Stimulated activated CD4-positive, alpha-beta T cell treated with anti-CD3 and anti-CD28 coated beads, TNF-alpha, amount 100 ng/mL, for 4 hours (primary cell): ENCODE data around the gene ADRB1.

Experiments
- DNase-seq, 3 experiments: peaks; one replicate each; pipeline ENCODE4 v3.0.0-alpha.2; 2020; ENCODE audit warnings: low read depth in 3 of 3

The ADRB1 gene

GRCh38 chr10:114026189-114027040 is 17.3 kb upstream of the ADRB1 start:
- DNase-seq, result no peak

- DNase-seq, result no peak
These were observed 16.6 kb upstream of the ADRB1 start for GRCh38 chr10:114027041-114027394.

GRCh38 chr10:114027951-114028350 is 15.7 kb upstream of the ADRB1 start:
- DNase-seq, result no peak

- DNase-seq, result no peak
These were observed 15.2 kb upstream of the ADRB1 start for GRCh38 chr10:114028425-114028824.

GRCh38 chr10:114029655-114030054 is 14.0 kb upstream of the ADRB1 start:
- DNase-seq, result no peak

- DNase-seq, result no peak
These were observed 13.5 kb upstream of the ADRB1 start for GRCh38 chr10:114030140-114030539.

GRCh38 chr10:114031073-114031972 is 12.3 kb upstream of the ADRB1 start:
- no peak for DNase-seq

- no peak for DNase-seq
These were observed 10.1 kb upstream of the ADRB1 start for GRCh38 chr10:114033566-114033965.

- DNase-seq, result no peak
These were observed 8.6 kb upstream of the ADRB1 start for GRCh38 chr10:114034923-114035645.

GRCh38 chr10:114035791-114036190 is 7.9 kb upstream of the ADRB1 start:
- no peak for DNase-seq

GRCh38 chr10:114038819-114039218 is 4.8 kb upstream of the ADRB1 start:
- no peak for DNase-seq

GRCh38 chr10:114041166-114041565 is 2.5 kb upstream of the ADRB1 start:
- no peak for DNase-seq

GRCh38 chr10:114042895-114043531 is 653 bp upstream of the ADRB1 start:
- no peak for DNase-seq

GRCh38 chr10:114044247-114045135 is 825 bp downstream of the ADRB1 start:
- no peak for DNase-seq

- no peak for DNase-seq
These were observed 1.7 kb downstream of the ADRB1 start for GRCh38 chr10:114045136-114046086.

- no peak for DNase-seq
These were observed 2.4 kb downstream of the ADRB1 start for GRCh38 chr10:114046087-114046458.

- DNase-seq, result no peak
These were observed 4.8 kb downstream of the ADRB1 start for GRCh38 chr10:114048472-114048871.

- no peak for DNase-seq
These were observed 8.0 kb downstream of the ADRB1 start for GRCh38 chr10:114051714-114052113.

GRCh38 chr10:114052255-114052654 is 8.6 kb downstream of the ADRB1 start:
- DNase-seq, result no peak

GRCh38 chr10:114053946-114054345 is 10.3 kb downstream of the ADRB1 start:
- no peak for DNase-seq
